Measurements from ENCODE around the gene CNGA3.
"Not testable (repeated sequence)": the region's sequence is repeated elsewhere in the genome, so short reads cannot be mapped to it uniquely, and the experiment has no call there.

CNGA3 gene

DNA sequence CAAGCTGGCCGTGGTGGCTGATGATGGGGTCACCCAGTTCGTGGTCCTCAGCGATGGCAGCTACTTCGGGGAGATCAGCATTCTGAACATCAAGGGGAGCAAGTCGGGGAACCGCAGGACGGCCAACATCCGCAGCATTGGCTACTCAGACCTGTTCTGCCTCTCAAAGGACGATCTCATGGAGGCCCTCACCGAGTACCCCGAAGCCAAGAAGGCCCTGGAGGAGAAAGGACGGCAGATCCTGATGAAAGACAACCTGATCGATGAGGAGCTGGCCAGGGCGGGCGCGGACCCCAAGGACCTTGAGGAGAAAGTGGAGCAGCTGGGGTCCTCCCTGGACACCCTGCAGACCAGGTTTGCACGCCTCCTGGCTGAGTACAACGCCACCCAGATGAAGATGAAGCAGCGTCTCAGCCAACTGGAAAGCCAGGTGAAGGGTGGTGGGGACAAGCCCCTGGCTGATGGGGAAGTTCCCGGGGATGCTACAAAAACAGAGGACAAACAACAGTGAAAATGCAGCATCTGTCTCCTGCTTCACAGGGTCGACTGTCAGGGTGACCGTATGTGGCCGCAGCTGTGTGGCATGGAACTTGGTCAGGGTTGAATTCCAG lies 50.6 kb downstream of the CNGA3 start:
- no peak for DNase-seq (ENCODE audit: low read depth in 1 of 2, low spot score in 1 of 2)

DNA sequence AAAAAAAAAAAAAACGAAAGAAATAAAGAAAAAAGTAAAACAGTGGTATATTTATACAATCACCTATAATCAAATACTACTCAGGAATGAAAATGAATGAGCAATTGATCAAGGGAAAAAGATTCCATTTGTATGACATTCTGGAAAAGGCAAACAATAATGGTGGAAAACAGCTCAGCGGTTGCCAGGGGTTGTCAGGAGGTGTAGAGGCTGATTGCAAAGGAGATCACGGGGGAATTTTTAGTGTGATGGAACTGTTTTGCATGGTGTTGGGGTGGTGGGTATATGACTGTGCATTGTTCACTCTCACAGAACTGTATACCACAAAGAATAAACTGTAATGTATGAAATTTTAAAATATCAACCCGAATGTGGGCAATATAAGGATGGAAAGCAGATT lies 52.9 kb downstream of the CNGA3 start:
- no peak for DNase-seq (ENCODE audit: low read depth in 1 of 2, low spot score in 1 of 2)

DNA sequence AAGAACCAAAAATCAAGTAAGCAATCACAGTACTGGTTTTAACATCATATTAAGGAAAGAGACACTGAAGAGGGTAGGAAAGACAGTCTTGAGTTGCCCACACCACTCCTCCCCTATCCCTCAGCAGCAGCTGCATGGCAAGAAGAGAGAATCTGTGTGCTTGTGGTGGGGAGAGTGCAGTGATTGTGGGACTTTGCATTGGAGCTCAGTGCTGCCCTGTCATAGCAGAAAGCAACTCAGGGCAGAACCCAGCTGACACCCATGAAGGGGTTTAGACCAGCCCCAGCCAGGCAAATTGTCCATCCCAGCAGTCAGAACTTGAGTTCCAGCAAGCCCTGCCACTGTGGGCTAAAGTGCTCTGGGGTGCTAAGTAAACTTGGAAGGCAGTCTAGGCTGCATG lies 57.6 kb downstream of the CNGA3 start:
- no peak for DNase-seq (ENCODE audit: low read depth in 1 of 2, low spot score in 1 of 2)

DNA sequence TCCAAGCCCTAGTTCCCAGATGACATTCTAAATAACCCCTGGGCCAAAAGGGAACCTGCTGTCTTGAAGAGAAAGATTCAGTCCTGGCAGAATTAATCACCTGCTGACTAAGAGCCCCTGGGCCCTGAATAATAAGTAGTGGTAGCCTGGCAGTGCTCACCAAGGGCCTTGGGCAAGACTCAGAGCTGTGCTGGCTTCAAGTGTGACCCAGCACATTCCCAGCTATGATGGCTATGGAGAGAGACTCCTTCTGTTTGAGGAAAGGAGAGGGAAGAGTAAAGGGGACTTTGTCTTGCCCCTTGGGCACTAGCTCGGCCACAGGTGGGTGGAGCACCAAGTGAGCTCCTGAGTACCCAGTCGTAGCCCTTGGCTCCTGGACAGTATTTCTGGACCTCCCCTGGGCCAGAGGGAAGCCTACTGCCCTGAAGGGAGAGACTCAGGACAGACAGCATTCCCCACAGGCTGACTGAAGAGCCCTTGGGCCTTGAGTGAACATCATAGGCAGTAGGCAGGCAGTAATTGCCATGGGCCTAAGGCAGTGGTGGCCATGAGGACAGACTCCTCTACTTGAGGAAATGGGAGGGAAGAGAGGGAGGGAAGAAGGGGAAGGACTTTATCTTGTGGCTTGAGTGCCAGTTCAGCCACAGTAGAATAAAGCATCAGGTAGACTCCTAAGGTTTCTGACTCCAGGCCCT lies 58.4 kb downstream of the CNGA3 start:
- DNase-seq (ENCODE audit: low read depth in 1 of 2, low spot score in 1 of 2): no peak

DNA sequence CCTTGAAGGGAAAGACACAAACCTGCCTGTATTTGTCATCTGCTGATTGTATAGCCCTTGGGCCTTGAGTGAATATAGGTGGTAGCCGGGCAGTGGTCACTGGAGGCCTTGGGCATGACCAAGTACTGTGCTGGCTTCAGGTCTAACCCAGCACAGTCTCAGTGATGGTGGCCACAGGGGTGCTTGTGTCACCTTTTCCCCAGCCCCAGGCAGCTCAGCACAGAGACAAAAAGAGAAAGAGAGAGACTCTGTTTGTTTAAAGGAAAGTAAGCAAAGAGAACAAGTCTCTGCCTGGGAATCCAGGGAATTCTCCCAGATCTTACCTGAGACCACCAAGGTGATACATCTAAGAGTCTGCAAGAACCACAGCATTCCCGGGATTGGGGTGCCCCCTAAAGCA lies 59.0 kb downstream of the CNGA3 start:
- no peak for DNase-seq (ENCODE audit: low read depth in 1 of 2, low spot score in 1 of 2)

DNA sequence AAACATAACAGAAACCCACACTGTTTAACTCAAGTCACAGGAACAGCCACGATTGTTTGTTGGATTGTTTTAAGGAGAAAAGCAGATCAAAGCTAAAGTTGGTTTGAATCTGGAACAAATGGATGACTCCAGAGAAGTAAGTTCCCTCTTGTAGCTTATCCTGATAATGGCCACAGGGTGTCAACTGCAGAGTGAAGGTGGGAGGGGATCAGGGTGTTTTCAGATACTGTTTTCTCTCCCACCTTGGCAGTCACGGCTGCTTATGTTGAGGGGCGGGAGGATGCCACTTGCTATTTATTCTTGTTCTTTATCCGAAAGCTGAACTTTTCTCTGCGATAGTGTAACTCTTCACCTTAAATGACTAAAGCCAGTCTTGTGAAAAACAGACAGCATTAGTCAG lies 61.9 kb downstream of the CNGA3 start:
- no peak for DNase-seq (ENCODE audit: low read depth in 1 of 2, low spot score in 1 of 2)

DNA sequence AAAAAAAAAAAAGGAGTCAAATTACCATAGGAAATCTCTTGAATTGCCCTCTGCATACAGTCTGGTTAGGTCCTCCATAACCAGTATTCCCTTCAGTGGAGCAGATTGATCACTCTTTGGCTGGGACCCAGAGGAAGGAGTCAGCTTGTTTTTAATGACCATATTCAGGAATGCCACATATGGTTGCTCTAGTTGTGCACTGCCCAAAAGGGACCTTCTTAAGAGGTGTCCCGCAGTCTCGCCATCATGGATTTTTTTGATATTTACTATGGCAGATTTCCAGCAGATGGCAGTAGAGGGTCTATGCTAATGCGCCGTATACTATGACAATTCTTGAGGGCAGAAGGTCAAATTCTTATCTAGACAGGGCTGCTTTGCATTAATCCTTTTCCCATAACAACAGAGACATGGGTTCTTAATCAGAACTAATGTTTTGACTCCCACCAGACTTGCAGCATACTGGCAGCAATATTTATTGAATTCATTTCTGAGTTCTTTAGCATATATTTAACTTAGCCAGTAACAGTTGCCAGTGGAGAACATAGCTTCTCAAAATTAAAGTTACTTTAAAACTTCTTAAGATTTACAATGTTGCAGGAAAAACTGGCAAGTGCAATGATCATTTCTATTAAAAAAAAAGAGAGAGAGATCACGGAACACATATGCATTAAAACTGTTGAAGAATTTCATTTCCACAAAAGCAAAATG lies 66.6 kb downstream of the CNGA3 start:
- DNase-seq (ENCODE audit: low read depth in 1 of 2, low spot score in 1 of 2): peak in 1 of 2 donors; percentile 8

DNA sequence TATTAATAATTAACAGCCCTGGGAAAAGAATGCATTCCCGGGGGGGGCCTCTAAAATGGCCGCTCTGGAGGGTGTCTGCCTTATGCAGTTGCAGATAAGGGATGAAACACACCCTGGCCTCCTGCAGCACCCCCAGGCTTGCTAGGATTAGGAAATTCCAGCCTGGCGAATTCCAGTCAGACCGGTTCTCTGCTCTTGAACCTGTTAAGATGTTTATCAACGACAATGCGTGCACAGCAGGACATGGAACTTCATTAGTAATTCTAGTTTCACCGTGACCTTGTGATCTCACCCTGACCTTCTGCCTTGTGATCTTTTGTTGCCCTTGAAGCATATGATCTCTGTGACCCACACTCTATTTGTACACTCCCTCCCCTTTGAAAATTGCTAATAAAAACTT lies 68.0 kb downstream of the CNGA3 start:
- DNase-seq (ENCODE audit: low read depth in 1 of 2, low spot score in 1 of 2): not testable (repeated sequence)

DNA sequence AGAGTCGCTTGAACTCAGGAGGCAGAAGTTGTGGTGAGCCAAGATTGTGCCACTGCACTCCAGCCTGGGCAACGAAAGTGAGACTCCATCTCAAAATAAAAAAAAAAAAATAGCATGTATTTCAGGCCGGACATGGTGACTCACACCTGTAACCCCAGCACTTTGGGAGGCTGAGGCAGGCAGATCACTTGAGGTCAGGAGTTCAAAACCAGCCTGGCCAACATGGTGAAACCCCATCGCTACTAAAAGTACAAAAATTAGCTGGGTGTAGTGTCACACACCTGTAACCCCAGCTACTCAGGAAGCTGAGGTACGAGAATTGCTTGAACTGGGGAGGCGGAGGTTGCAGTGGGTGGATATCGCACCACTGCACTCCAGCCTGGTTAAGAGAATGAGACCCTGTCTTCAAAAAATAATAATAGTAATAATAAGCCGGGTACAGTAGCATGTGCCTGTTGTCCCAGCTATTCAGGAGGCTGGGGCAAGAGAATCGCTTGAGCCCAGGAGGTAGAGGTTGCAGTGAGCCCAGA lies 69.5 kb downstream of the CNGA3 start:
- not testable (repeated sequence) for DNase-seq (ENCODE audit: low read depth in 1 of 2, low spot score in 1 of 2)

DNA sequence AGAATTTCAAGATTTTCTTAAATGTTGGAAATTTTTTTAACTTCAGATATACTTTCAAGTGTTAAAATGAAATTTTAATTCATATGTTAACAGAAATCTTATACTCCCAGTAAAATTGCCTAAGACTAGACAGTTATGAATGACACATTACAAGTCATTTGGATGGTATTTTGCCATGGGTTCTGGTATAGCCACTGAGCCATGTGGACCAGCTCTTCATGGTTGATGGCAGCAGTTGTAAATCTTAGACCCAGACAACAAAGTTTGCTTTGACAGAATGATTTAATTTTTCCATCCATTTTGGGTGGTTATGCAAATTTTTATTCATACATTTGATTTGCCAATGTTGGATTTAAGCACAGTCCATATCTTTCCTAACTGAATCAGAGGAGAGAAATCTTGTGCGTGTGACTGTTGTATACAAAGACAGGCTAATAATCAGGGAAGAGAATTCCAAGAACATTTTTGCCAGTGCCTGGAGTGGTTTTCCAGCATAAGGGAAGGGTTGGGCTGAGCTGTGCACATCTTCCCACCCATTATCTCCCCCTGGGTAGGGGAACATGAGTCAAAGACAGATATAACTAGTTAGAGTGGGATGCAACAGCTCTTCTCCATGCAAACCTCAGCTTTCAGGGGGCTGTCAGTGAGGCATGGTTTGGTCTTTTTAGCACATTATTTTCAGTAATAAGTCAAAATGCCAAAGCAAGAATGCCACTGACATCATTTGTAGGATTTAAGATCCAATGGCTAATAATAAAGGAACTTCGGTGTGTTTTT lies 70.3 kb downstream of the CNGA3 start:
- DNase-seq (ENCODE audit: low read depth in 1 of 2, low spot score in 1 of 2): no peak

DNA sequence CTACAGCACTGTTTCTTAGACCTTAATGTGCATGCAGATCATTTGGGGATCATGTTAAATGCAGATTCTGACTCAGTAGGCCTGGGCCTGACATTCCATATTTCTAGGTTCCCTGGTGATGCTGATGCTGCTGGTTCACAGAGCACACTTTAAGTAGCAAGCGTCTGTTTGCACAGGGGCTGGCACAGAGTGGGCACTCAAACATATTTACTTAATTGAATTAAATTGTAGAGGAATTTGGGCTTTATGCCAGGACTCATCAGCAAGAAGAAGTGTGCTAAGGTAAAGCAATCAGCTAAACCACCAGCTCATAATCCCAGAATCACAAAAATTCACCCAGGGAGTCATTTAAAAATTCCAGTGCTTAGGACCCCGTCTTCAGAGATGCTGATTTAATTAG lies 73.3 kb downstream of the CNGA3 start:
- DNase-seq (ENCODE audit: low read depth in 1 of 2, low spot score in 1 of 2): no peak

DNA sequence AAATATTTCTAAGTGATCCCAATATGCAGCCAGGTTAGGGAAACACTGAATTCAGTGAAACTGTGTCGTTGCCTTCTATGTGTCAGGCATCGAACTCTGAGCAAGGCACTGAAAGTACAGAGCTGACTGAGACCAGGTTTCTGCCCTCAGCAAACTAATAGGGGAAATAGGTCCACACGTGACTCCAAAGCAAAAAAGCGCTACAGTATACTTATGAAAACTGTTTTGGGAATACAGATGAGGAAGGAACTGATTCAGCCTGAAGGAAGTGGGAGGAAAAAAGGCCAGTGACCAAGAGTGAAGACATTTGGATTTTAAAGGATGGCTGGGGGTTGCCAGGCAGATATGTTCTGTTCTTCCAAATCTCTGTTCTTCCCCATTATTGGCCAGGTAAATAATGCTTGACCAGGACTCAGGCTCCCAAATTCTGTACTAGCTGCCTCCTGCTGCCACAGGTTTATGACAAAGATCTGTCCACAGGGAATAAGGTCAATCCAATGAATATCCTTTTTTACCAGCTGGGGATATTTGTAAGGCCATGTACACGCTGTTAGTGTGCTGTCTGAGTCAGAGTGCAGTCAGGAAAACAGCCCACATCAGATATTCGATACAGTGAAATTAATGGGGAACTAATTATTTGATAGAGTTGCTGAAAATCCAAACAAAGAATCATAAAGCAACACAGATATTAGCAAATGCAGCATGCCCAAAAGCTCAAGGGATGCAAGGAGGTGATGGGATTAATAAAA lies 73.9 kb downstream of the CNGA3 start:
- no peak for DNase-seq (ENCODE audit: low read depth in 1 of 2, low spot score in 1 of 2)

DNA sequence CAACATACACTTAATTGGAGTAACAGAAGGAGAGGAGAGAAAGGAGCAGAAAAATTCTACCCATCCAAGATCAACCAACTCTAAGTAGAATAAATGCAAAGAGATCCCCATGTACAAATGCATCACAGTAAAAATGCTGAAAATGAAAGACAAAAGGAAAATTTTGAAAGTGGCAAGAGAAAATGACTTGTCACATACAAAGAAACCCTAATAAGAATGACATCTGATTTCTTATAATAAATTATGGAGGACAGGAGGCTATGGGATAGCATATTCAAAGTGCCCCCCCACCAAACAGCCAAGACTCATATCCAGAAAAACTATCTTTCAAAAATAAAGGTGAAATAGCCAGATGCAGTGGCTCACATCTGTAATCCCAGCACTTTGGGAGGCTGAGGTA lies 76.2 kb downstream of the CNGA3 start:
- DNase-seq (ENCODE audit: low read depth in 1 of 2, low spot score in 1 of 2): no peak

DNA sequence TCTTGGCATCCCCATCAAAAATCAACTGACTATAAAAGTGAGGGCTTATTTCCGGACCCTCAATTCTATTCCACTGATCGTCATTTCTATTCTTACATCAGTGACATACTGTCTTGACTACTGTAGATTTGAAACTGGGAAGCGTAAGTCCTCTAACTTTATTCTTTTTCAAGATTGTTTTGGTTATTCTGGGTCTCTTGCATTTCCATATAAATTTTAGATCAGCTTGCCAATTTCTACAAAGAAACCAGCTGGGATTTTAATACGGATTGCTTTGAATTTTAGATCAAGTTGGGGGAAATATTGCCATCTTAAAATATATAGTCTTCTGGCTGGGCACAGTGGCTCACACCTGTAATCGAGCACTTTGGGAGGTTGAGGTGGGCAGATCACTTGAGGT lies 80.5 kb downstream of the CNGA3 start:
- DNase-seq (ENCODE audit: low read depth in 1 of 2, low spot score in 1 of 2): no peak

DNA sequence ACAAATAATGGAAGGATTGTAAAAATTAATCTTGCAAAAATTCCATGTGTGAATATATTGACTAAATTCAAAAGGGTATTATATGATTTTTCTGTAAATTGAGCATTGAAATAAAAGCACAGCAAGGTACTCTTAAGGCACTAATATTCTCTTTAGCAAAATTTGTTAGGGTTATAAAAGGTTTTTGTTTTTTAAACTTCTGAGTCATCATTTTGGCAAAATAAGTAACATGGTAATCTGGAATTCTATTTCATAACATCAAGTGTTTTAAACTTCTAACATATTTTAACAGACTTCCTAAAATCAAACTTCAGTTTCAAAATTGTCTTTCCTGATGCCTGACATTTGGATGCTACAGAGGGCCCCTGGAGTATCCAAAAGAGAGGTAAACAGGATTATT lies 85.9 kb downstream of the CNGA3 start:
- DNase-seq (ENCODE audit: low read depth in 1 of 2, low spot score in 1 of 2): no peak

DNA sequence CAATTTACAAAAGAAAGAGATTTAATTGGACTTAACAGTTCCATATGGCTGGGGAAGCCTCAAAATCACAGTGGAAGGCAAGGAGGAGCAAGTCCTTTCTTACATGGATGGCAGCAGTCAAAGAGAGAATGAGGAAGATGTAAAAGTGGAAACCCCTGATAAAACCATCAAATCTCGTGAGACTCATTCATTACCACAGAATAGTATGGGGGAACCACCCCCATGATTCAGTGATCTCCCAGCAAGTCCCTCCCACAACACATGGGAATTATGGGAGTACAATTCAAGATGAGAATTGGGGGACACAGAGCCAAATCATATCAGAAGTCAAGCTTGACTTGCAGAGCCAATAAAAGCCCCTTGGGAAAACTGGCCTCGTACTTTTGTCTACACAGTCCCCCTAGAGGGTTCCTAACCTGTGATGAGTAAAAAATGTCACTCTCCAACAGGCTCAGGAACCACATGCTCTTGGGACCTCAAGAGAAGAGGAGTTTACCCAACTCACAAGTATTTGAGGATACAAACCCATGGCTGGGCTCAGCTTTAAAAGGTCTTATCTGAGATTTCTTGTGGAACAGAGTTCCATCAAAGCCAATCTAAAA lies 87.2 kb downstream of the CNGA3 start:
- DNase-seq (ENCODE audit: low read depth in 1 of 2, low spot score in 1 of 2): no peak

DNA sequence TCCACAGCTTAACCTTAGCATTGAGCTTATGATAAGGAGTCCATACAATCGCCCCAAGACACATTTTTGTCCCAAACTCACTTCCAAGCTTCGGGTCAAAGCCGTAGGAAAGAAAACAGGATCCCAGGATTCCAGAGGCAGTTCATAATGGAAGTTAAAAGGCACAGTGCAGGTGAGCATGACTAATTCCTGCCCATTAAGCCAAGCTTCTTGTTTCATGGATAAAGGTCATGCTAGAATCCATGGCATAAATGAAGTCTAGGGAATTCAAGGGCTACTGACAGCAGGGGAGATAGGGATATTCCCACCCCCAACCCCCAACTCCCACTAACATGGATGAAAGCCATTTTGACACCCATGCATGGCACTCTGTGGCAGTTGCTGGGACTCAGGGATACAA lies 88.2 kb downstream of the CNGA3 start:
- no peak for DNase-seq (ENCODE audit: low read depth in 1 of 2, low spot score in 1 of 2)

DNA sequence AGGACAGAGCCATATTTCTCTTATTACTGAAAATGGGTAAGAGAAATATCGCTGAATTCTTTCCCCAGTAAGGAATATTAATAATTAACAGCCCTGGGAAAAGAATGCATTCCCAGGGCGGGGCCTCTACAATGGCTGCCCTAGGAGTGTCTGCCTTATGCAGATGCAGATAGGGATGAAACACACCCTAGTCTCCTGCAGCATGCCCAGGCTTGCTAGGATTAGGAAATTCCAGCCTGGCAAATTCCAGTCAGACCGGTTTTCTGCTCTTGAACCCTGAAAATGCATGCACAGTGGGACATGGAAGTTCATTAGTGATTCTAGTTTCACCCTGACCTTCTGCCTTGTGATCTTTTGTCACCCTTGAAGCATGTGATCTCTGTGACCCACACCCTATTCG lies 89.4 kb downstream of the CNGA3 start:
- not testable (repeated sequence) for DNase-seq (ENCODE audit: low read depth in 1 of 2, low spot score in 1 of 2)

DNA sequence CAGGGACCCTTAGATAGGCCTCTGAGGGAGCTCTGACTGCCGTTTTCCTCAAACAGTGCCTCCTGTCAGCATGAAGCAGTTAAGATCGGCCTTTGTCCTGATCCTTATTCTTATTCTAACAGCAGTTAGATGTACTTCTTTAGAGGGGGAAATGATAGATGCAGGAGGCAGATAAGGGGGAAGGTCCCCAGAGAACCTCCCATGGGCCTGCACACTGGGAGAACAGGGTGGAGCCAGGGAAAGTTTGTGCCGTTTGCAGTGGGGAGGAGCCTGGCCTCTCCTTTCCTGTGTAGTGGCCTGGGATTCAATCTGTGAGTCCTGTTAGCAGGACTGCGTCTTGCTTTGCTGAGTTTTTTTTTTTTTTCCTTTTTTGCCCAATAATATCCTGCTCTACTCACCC lies 90.5 kb downstream of the CNGA3 start:
- no peak for DNase-seq (ENCODE audit: low read depth in 1 of 2, low spot score in 1 of 2)
